Nephron progenitor cell (in vitro differentiated cells): ENCODE data around the gene POP7.
"Not testable (repeated sequence)": the region's sequence is repeated elsewhere in the genome, so short reads cannot be mapped to it uniquely, and the experiment has no call there.

Source experiments
- DNase-seq: peaks from one replicate; pipeline ENCODE4 v3.0.0; 2021
- H3K27ac Mint-ChIP-seq: 2 replicates; pipeline ENCODE4 v1.8.0; 2021; ENCODE audit warnings: mild to moderate bottlenecking, moderate library complexity, mixed read lengths
- H3K27me3 Mint-ChIP-seq: 2 replicates; pipeline ENCODE4 v1.8.0; 2021; ENCODE audit warnings: mild to moderate bottlenecking, low read depth, mixed read lengths; ENCODE audit not compliant: poor library complexity
- H3K36me3 Mint-ChIP-seq: 2 replicates; pipeline ENCODE4 v1.8.0; 2021; ENCODE audit warnings: low read depth, mixed read lengths
- H3K4me1 Mint-ChIP-seq: 2 replicates; pipeline ENCODE4 v1.8.0; 2021; ENCODE audit warnings: mixed read lengths
- H3K4me3 Mint-ChIP-seq: 2 replicates; pipeline ENCODE4 v1.8.0; 2021; ENCODE audit warnings: mild to moderate bottlenecking, moderate library complexity, mixed read lengths
- H3K9me3 Mint-ChIP-seq: 2 replicates; pipeline ENCODE4 v1.8.0; 2021; ENCODE audit warnings: mild to moderate bottlenecking, moderate library complexity, mixed read lengths
- CTCF ChIP-seq: fragments of 200-600 bp; sonication (generic); IDR thresholded peaks from 2 replicates; pipeline ENCODE4 v1.5.0; 2021; ENCODE audit warnings: antibody characterized with exemption

POP7 gene

GRCh38 chr7:100720279-100720670, 14.4 kb downstream of the POP7 start, which contains the start of gene EPO:
Gene EPO, plus strand, starts transcription at chr7:100720468. Its CDS starts 513 bp downstream, at chr7:100720981.
- H3K4me1 Mint-ChIP-seq: peaks cover 19% of the 10 kb centered on the region
- H3K27me3 Mint-ChIP-seq: peaks cover 87% of the 10 kb centered on the region
- H3K4me3 Mint-ChIP-seq: peak within 1 kb of the TSS; percentile 70
- peaks cover 9% of the 10 kb centered on the region for H3K36me3 Mint-ChIP-seq
- DNase-seq: no peak
- no peak for TF ChIP-seq CTCF
- peaks cover 27% of the 10 kb centered on the region for H3K9me3 Mint-ChIP-seq
- no peak within 1 kb of the TSS for H3K27ac Mint-ChIP-seq

GRCh38 chr7:100720671-100721504, 15.0 kb downstream of the POP7 start:
- Mint-ChIP-seq H3K4me3 (peak overlapping the region; percentile 70), H3K27ac (no peak overlapping the region), H3K27me3 (peaks cover 92% of the 10 kb centered on the region), H3K9me3 (peaks cover 25% of the 10 kb centered on the region), H3K4me1 (peaks cover 19% of the 10 kb centered on the region), H3K36me3 (peaks cover 9% of the 10 kb centered on the region)
- no peak for TF ChIP-seq CTCF
- DNase-seq: peak; percentile 59

GRCh38 chr7:100721505-100721812, 15.5 kb downstream of the POP7 start:
- H3K36me3 Mint-ChIP-seq: peaks cover 9% of the 10 kb centered on the region
- DNase-seq: no peak
- peaks cover 25% of the 10 kb centered on the region for H3K9me3 Mint-ChIP-seq
- H3K4me3 Mint-ChIP-seq: peak overlapping the region; percentile 55
- TF ChIP-seq CTCF: no peak
- peaks cover 19% of the 10 kb centered on the region for H3K4me1 Mint-ChIP-seq
- peaks cover 94% of the 10 kb centered on the region for H3K27me3 Mint-ChIP-seq
- H3K27ac Mint-ChIP-seq: no peak overlapping the region

GRCh38 chr7:100722480-100723212, 16.7 kb downstream of the POP7 start:
- no peak for DNase-seq
- H3K27ac Mint-ChIP-seq: no peak overlapping the region
- H3K9me3 Mint-ChIP-seq: peaks cover 23% of the 10 kb centered on the region
- peaks cover 94% of the 10 kb centered on the region for H3K27me3 Mint-ChIP-seq
- H3K36me3 Mint-ChIP-seq: peaks cover 9% of the 10 kb centered on the region
- H3K4me3 Mint-ChIP-seq: peak overlapping the region; percentile 49
- TF ChIP-seq CTCF: no peak
- H3K4me1 Mint-ChIP-seq: peaks cover 19% of the 10 kb centered on the region

GRCh38 chr7:100723732-100724275, 17.9 kb downstream of the POP7 start:
- H3K4me1 Mint-ChIP-seq: peaks cover 19% of the 10 kb centered on the region
- peaks cover 11% of the 10 kb centered on the region for H3K9me3 Mint-ChIP-seq
- H3K27me3 Mint-ChIP-seq: peaks cover 93% of the 10 kb centered on the region
- peaks cover 5% of the 10 kb centered on the region for H3K36me3 Mint-ChIP-seq
- no peak for DNase-seq
- H3K27ac Mint-ChIP-seq: no peak overlapping the region
- H3K4me3 Mint-ChIP-seq: no peak overlapping the region
- TF ChIP-seq CTCF: no peak

- not testable (repeated sequence) for H3K27ac Mint-ChIP-seq, DNase-seq, H3K9me3 Mint-ChIP-seq, H3K36me3 Mint-ChIP-seq, H3K4me3 Mint-ChIP-seq
- Mint-ChIP-seq H3K4me1 (peaks cover 19% of the 10 kb centered on the region), H3K27me3 (peaks cover 92% of the 10 kb centered on the region)
Measured at GRCh38 chr7:100724364-100724763, 18.4 kb downstream of the POP7 start.
